Activated CD4-positive, alpha-beta T cell treated with anti-CD3 and anti-CD28 coated beads for 4 hours (primary cell): Measurements from ENCODE around the gene CCR8.
A peak's percentile ranks its signal among the peaks of the same experiment; 100 is the strongest.
"Not testable (repeated sequence)": the region's sequence is repeated elsewhere in the genome, so short reads cannot be mapped to it uniquely, and the experiment has no call there.

ENCODE experiments used
- DNase-seq, 2 donors: peaks; one replicate each; pipeline ENCODE4 v3.0.0-alpha.2; 2020

Gene CCR8

DNA sequence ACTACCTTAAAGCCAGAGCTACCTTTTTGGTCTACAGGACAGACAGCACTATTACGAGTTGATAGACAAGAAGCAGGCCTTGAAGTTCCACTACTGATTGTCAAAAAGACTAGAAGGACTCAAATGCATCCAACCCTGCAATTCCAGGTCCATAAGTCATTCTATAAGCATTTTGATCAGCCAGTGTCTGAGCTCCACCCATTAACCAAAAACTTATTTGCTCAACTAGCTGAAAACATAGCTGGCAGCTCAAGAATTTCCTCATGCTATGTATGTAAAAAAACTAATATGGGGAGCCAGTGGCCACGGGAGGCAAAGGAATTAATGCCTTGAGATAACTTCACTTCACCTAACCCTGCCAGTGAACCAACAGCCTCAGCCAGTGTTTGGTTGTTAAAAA is 21.6 kb downstream of the CCR8 start:
- DNase-seq = not testable (repeated sequence)

DNA sequence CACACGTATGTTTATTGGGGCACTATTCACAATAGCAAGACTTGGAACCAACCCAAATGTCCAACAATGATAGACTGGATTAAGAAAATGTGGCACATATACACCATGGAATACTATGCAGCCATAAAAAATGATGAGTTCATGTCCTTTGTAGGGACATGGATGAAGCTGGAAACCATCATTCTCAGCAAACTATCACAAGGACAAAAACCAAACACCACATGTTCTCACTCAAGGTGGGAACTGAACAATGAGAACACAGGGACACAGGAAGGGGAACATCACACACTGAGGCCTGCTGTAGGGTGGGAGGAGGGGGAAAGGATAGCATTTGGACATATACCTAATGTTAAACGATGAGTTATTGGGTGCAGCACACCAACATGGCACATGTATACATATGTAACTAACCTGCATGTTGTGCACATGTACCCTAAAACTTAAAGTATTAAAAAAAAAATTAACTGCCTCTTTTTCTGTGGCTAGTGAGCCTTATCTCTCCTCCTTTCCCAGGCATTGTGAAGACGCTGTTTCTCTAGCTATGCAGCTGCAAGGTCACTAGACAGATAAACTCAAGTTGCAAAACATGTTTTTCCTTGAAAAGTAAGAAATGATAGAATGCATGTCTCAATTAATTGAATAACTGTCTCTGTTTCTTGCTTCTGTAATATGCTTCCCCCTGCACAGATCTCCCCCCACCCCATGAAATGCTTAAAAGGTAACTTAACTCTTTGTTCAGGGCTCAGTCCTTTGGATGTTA is 23.8 kb downstream of the CCR8 start:
- DNase-seq = not testable (repeated sequence)

GRCh38 chr3:39358333-39358732 is 28.8 kb downstream of the CCR8 start:
- DNase-seq = no peak

- DNase-seq = peak; percentile 23 to 28
Measured at GRCh38 chr3:39361252-39361927, 31.9 kb downstream of the CCR8 start.

DNA sequence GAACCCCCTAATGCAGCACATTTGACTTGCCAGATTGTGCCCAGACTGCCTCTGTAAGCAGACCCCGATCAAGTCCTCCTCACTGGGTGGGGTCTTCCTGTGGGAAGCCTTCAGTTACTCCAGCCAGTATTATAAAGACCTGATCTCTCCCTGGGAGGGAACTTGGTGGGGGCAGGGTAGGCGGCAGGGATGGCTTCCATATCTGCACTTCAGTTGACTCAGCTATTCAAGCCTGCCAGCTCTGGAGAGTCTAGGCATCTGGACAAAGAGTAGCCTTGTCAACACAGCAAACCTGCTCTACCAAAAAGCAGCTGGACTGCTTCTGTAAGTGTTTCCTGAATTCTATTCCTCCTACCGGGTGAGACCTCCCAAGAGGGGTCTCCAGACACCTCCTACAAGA is 32.7 kb downstream of the CCR8 start:
- no peak for DNase-seq

DNA sequence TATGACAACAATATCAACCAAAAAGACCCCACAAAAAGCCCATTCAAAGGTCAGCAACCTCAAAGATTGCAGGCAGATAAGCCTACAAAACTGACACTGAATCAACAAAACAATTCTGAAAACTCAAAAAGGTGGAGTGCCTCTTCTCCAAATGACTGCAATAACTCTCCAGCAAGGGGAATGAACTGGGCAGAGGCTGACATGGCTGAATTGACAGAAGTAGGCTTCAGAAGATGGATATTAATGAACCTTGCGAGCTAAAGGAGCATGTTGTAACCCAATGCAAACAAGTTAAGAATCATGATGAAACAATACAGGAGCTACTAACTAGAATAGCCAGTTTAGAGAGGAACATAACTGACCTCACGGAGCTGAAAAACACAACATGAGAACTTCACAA is 33.3 kb downstream of the CCR8 start:
- DNase-seq = no peak

- not testable (repeated sequence) for DNase-seq
Measured at GRCh38 chr3:39370450-39370849, 40.9 kb downstream of the CCR8 start.

GRCh38 chr3:39372833-39373232 is 43.3 kb downstream of the CCR8 start:
- DNase-seq = no peak

- no peak for DNase-seq
Measured at GRCh38 chr3:39376959-39377634, 47.6 kb downstream of the CCR8 start.

DNA sequence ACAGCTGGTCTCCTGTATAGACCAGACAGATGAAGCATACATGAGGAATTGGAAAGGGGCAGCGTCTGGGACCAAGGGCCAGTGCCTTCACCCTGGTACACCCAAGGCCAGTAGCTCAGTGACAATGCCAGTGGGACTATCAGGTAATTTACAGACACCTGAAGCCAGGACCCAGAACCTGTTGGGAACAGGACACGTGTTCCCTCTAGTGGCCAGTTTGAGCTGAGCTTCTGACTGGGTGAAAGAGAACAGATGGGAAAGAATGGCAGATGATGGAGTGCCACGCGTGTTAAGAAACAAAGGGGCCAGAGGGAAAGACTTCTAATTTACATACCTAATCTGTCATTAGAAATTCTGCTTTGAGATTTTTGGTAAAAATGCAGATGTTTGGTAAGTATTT is 48.6 kb downstream of the CCR8 start:
- peak; percentile 57 to 64 for DNase-seq

DNA sequence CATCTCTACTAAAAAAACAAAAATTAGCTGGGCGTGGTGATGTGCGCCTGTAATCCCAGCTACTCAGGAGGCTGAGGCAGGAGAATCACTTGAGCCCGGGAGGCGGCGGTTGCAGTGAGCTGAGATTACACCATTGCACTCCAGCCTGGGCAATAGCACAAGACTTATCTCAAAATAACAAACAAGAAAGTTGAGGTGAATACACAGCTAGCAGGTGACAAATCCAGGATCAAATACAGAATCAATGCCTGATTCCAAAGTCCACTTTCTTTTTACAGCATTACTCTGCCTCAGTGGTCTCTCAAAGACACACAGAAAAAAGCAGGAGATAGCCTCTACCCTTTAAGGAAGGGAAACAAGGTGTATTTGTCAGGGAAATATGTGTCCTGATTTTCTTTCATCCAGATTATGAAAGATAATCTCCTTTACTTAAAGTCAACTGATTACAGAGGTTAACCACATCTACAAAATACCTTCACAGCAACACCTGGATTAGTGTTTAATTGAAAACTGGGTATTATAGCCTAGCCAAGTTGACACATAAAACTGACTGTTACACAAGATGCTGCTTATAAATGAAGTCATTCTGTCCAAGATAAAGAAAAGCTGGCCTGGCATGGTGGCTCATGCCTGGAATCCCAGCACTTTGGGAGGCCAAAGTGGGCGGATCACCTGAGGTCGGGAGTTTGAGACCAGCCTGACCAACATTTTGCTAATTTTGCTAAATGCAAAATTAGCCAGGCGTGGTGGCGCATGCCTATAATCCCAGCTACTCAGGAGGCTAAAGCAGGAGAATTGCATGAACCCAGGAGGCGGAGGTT is 49.7 kb downstream of the CCR8 start:
- no peak for DNase-seq

GRCh38 chr3:39379778-39380155 is 50.3 kb downstream of the CCR8 start:
- no peak for DNase-seq

GRCh38 chr3:39381432-39381831 is 51.9 kb downstream of the CCR8 start:
- no peak for DNase-seq
